WTC11 (cell line): Measurements from ENCODE around the gene SAMD3. TPM values are rescaled to one million over a fixed set of nuclear protein-coding genes. Genes with fewer than 3 reads are reported as not detected.

Source experiments
- ATAC-seq: fragments of 200-7000 bp; cut with Tn5 transposase; 2 replicates; pipeline ENCODE4 v1.10.0; 2021; ENCODE audit warnings: mild to moderate bottlenecking, moderate library complexity
- CTCF ChIA-PET: fragments of 300-600 bp; sonication (Branson Sonifier 250); formaldehyde crosslinking; loops from one replicate; lab custom pipeline; 2021; ENCODE audit warnings: antibody characterized with exemption; lab: Charles Lee
- POLR2A ChIA-PET: fragments of 350-600 bp; sonication (Branson Sonifier 250); formaldehyde crosslinking; loops from one replicate; lab custom pipeline; 2021; ENCODE audit warnings: antibody characterized with exemption; lab: Charles Lee
- DNase-seq: peaks from one replicate; pipeline ENCODE4 v3.0.0; 2021; ENCODE audit warnings: low spot score
- H3K27ac Mint-ChIP-seq: 2 replicates; pipeline ENCODE4 v1.8.0; 2021; ENCODE audit warnings: mixed read lengths
- H3K27me3 Mint-ChIP-seq: 2 replicates; pipeline ENCODE4 v1.8.0; 2021; ENCODE audit warnings: low read depth, mild to moderate bottlenecking, moderate library complexity, mixed read lengths
- H3K36me3 Mint-ChIP-seq: 2 replicates; pipeline ENCODE4 v1.8.0; 2021; ENCODE audit warnings: mixed read lengths
- H3K4me1 Mint-ChIP-seq: 2 replicates; pipeline ENCODE4 v1.8.0; 2022; ENCODE audit warnings: mixed read lengths
- H3K4me3 Mint-ChIP-seq: 2 replicates; pipeline ENCODE4 v1.8.0; 2021; ENCODE audit warnings: mild to moderate bottlenecking, moderate library complexity, mixed read lengths
- H3K9me3 Mint-ChIP-seq: 2 replicates; pipeline ENCODE4 v1.8.0; 2021; ENCODE audit warnings: mixed read lengths
- CBFB ChIP-seq: sonication (generic); formaldehyde crosslinking; IDR thresholded peaks from 2 replicates; pipeline ENCODE4 v1.8.1; 2022; ENCODE audit warnings: mild to moderate bottlenecking, low read depth, missing genetic modification reagents
- E2F5 ChIP-seq: sonication (generic); formaldehyde crosslinking; IDR thresholded peaks from 2 replicates; pipeline ENCODE4 v1.8.1; 2022; ENCODE audit warnings: mild to moderate bottlenecking, moderate library complexity, missing genetic modification reagents
- FOXJ3 ChIP-seq: sonication (generic); formaldehyde crosslinking; IDR thresholded peaks from 2 replicates; pipeline ENCODE4 v1.9.0; 2021; ENCODE audit warnings: missing genetic modification reagents, mild to moderate bottlenecking, borderline replicate concordance
- FOXK1 ChIP-seq: sonication (generic); formaldehyde crosslinking; IDR thresholded peaks from 2 replicates; pipeline ENCODE4 v1.8.0; 2022; ENCODE audit warnings: mild to moderate bottlenecking, moderate library complexity, missing genetic modification reagents
- FOXP1 ChIP-seq: sonication (generic); formaldehyde crosslinking; IDR thresholded peaks from 2 replicates; pipeline ENCODE4 v1.8.0; 2022; ENCODE audit warnings: missing genetic modification reagents, mild to moderate bottlenecking, moderate library complexity, borderline replicate concordance
- HMGA2 ChIP-seq: fragments of 250-450 bp; sonication (Bioruptor Pico); IDR thresholded peaks from 2 replicates; pipeline ENCODE4 v1.4.0; 2021; ENCODE audit warnings: mild to moderate bottlenecking, moderate library complexity
- IRF2 ChIP-seq: sonication (generic); formaldehyde crosslinking; IDR thresholded peaks from 2 replicates; pipeline ENCODE4 v1.8.0; 2022; ENCODE audit warnings: low read depth, missing genetic modification reagents, borderline replicate concordance
- MAX ChIP-seq: sonication (generic); formaldehyde crosslinking; IDR thresholded peaks from 2 replicates; pipeline ENCODE4 v1.8.0; 2022; ENCODE audit warnings: mild to moderate bottlenecking, missing genetic modification reagents
- MYBL2 ChIP-seq: sonication (generic); formaldehyde crosslinking; IDR thresholded peaks from 2 replicates; pipeline ENCODE4 v1.8.1; 2023; ENCODE audit warnings: mild to moderate bottlenecking, moderate library complexity, missing genetic modification reagents
- NFE2L1 ChIP-seq: sonication (generic); formaldehyde crosslinking; IDR thresholded peaks from 2 replicates; pipeline ENCODE4 v1.8.1; 2023; ENCODE audit warnings: missing genetic modification reagents
- SMAD3 ChIP-seq: sonication (generic); formaldehyde crosslinking; IDR thresholded peaks from 2 replicates; pipeline ENCODE4 v1.8.0; 2022; ENCODE audit warnings: missing genetic modification reagents, mild to moderate bottlenecking, borderline replicate concordance
- TCF7 ChIP-seq: sonication (generic); formaldehyde crosslinking; IDR thresholded peaks from 2 replicates; pipeline ENCODE4 v1.8.0; 2022; ENCODE audit warnings: mild to moderate bottlenecking, low read depth, missing genetic modification reagents, moderate library complexity
- TP53 ChIP-seq: sonication (generic); formaldehyde crosslinking; IDR thresholded peaks from 2 replicates; pipeline ENCODE4 v1.8.1; 2023; ENCODE audit warnings: mild to moderate bottlenecking, missing genetic modification reagents
- ZBTB21 ChIP-seq: sonication (generic); formaldehyde crosslinking; IDR thresholded peaks from 2 replicates; pipeline ENCODE4 v1.8.1; 2023; ENCODE audit warnings: mild to moderate bottlenecking, missing genetic modification reagents, borderline replicate concordance
- ZMAT4 ChIP-seq: fragments of 250-450 bp; sonication (Bioruptor Pico); IDR thresholded peaks from 2 replicates; pipeline ENCODE4 v1.9.0; 2021; ENCODE audit warnings: mild to moderate bottlenecking
- ZNF219 ChIP-seq: sonication (generic); formaldehyde crosslinking; IDR thresholded peaks from 2 replicates; pipeline ENCODE4 v1.8.0; 2023; ENCODE audit warnings: missing genetic modification reagents, mild to moderate bottlenecking, borderline replicate concordance
- ZNF512 ChIP-seq: sonication (generic); formaldehyde crosslinking; IDR thresholded peaks from 2 replicates; pipeline ENCODE4 v1.8.1; 2022; ENCODE audit warnings: missing genetic modification reagents, borderline replicate concordance
- total RNA-seq: library from RNA; stranded (reverse); gene quantifications from 3 replicates; pipeline ENCODE4 v1.2.3, GENCODE V29; 2021
- TF ChIP-seq, protein P1 (sequence below): sonication (generic); formaldehyde crosslinking; IDR thresholded peaks from 2 replicates; pipeline ENCODE4 v1.8.1; 2022; ENCODE audit warnings: low read depth, mild to moderate bottlenecking, moderate library complexity, missing genetic modification reagents, borderline replicate concordance
- TF ChIP-seq, protein P2 (sequence below): sonication (generic); formaldehyde crosslinking; IDR thresholded peaks from 2 replicates; pipeline ENCODE4 v1.8.1; 2023; ENCODE audit warnings: mild to moderate bottlenecking, missing genetic modification reagents, borderline replicate concordance
- TF ChIP-seq, protein P3 (sequence below): fragments of 250-450 bp; sonication (Bioruptor Pico); IDR thresholded peaks from 2 replicates; pipeline ENCODE4 v1.9.0; 2021; ENCODE audit warnings: moderate library complexity, mild to moderate bottlenecking, inconsistent platforms, borderline replicate concordance
- TF ChIP-seq, protein P4 (sequence below): sonication (generic); formaldehyde crosslinking; IDR thresholded peaks from 2 replicates; pipeline ENCODE4 v1.8.0; 2023; ENCODE audit warnings: missing genetic modification reagents
- TF ChIP-seq, protein P5 (sequence below): sonication (generic); formaldehyde crosslinking; conservative IDR thresholded peaks from 2 replicates; pipeline ENCODE4 v1.8.1; 2022; ENCODE audit warnings: mild to moderate bottlenecking, missing genetic modification reagents
- TF ChIP-seq, protein P6 (sequence below): sonication (generic); formaldehyde crosslinking; IDR thresholded peaks from 2 replicates; pipeline ENCODE4 v1.8.1; 2023; ENCODE audit warnings: mild to moderate bottlenecking, missing genetic modification reagents, moderate library complexity

SAMD3 gene
- total RNA-seq, 1 experiment from 2014 or later = 1.2 TPM

DNA sequence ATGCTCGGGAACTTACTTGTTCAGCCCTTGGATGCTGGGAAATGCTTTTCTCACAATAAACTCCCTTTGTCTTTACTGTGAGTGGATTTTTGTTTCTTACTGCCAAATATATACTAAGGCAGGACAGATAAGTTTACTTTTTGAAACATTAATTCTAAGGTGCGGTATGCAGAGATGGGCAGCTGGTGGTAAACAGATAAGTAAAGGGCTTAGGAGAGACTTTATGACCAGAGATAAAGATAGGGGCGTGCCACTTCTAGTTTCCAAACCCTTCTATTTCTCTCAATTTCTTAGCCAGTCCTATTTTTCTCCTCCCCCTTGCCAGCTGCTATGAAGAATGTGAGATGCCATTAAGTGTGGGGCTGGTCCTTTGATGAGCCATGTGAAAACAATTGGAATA, 16.3 kb downstream of the SAMD3 start:
- Mint-ChIP-seq H3K9me3 (peaks cover 32% of the 10 kb centered on the region), H3K4me1 (peaks cover 29% of the 10 kb centered on the region), H3K27ac (no peak overlapping the region), H3K36me3 (peaks cover 35% of the 10 kb centered on the region), H3K4me3 (no peak overlapping the region), H3K27me3 (no peaks in the 10 kb centered on the region)
- ChIA-PET POLR2A (no interaction called here), CTCF (no interaction called here)
- TF ChIP-seq ZBTB21 (CRISPR knock-in tag) (no peak), FOXK1 (CRISPR knock-in tag) (no peak), E2F5 (CRISPR knock-in tag) (no peak), HMGA2 (CRISPR knock-in tag) (no peak), ZNF512 (CRISPR knock-in tag) (no peak), MYBL2 (no peak), IRF2 (CRISPR knock-in tag) (no peak), CBFB (no peak)
- TF ChIP-seq, protein P1, sequence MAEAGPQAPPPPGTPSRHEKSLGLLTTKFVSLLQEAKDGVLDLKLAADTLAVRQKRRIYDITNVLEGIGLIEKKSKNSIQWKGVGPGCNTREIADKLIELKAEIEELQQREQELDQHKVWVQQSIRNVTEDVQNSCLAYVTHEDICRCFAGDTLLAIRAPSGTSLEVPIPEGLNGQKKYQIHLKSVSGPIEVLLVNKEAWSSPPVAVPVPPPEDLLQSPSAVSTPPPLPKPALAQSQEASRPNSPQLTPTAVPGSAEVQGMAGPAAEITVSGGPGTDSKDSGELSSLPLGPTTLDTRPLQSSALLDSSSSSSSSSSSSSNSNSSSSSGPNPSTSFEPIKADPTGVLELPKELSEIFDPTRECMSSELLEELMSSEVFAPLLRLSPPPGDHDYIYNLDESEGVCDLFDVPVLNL (CRISPR knock-in tag) = no peak
- TF ChIP-seq, protein P2, sequence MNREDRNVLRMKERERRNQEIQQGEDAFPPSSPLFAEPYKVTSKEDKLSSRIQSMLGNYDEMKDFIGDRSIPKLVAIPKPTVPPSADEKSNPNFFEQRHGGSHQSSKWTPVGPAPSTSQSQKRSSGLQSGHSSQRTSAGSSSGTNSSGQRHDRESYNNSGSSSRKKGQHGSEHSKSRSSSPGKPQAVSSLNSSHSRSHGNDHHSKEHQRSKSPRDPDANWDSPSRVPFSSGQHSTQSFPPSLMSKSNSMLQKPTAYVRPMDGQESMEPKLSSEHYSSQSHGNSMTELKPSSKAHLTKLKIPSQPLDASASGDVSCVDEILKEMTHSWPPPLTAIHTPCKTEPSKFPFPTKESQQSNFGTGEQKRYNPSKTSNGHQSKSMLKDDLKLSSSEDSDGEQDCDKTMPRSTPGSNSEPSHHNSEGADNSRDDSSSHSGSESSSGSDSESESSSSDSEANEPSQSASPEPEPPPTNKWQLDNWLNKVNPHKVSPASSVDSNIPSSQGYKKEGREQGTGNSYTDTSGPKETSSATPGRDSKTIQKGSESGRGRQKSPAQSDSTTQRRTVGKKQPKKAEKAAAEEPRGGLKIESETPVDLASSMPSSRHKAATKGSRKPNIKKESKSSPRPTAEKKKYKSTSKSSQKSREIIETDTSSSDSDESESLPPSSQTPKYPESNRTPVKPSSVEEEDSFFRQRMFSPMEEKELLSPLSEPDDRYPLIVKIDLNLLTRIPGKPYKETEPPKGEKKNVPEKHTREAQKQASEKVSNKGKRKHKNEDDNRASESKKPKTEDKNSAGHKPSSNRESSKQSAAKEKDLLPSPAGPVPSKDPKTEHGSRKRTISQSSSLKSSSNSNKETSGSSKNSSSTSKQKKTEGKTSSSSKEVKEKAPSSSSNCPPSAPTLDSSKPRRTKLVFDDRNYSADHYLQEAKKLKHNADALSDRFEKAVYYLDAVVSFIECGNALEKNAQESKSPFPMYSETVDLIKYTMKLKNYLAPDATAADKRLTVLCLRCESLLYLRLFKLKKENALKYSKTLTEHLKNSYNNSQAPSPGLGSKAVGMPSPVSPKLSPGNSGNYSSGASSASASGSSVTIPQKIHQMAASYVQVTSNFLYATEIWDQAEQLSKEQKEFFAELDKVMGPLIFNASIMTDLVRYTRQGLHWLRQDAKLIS (CRISPR knock-in tag) = no peak
- TF ChIP-seq, protein P3, sequence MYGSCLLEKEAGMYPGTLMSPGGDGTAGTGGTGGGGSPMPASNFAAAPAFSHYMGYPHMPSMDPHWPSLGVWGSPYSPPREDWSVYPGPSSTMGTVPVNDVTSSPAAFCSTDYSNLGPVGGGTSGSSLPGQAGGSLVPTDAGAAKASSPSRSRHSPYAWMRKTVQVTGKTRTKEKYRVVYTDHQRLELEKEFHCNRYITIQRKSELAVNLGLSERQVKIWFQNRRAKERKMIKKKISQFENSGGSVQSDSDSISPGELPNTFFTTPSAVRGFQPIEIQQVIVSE (CRISPR knock-in tag) = no peak
- ATAC-seq (no peak), DNase-seq (no peak)

- no peak overlapping the region for H3K4me3 Mint-ChIP-seq
- H3K9me3 Mint-ChIP-seq = peaks cover 37% of the 10 kb centered on the region
- ATAC-seq (no peak), DNase-seq (no peak)
- H3K36me3 Mint-ChIP-seq = peaks cover 40% of the 10 kb centered on the region
- no peaks in the 10 kb centered on the region for H3K27me3 Mint-ChIP-seq
- H3K27ac Mint-ChIP-seq = no peak overlapping the region
- CTCF ChIA-PET = no interaction called here
- POLR2A ChIA-PET = no interaction called here
- peaks cover 33% of the 10 kb centered on the region for H3K4me1 Mint-ChIP-seq
- TF ChIP-seq MAX (CRISPR knock-in tag) = no peak
- TF ChIP-seq, protein P4, sequence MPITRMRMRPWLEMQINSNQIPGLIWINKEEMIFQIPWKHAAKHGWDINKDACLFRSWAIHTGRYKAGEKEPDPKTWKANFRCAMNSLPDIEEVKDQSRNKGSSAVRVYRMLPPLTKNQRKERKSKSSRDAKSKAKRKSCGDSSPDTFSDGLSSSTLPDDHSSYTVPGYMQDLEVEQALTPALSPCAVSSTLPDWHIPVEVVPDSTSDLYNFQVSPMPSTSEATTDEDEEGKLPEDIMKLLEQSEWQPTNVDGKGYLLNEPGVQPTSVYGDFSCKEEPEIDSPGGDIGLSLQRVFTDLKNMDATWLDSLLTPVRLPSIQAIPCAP (CRISPR knock-in tag) = no peak
- TF ChIP-seq FOXP1 = no peak
- TF ChIP-seq SMAD3 = no peak
- no peak for TF ChIP-seq IRF2 (CRISPR knock-in tag)
- TF ChIP-seq E2F5 (CRISPR knock-in tag) = no peak
- TF ChIP-seq, protein P5, sequence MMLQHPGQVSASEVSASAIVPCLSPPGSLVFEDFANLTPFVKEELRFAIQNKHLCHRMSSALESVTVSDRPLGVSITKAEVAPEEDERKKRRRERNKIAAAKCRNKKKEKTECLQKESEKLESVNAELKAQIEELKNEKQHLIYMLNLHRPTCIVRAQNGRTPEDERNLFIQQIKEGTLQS = no peak
- TF ChIP-seq, protein P6, sequence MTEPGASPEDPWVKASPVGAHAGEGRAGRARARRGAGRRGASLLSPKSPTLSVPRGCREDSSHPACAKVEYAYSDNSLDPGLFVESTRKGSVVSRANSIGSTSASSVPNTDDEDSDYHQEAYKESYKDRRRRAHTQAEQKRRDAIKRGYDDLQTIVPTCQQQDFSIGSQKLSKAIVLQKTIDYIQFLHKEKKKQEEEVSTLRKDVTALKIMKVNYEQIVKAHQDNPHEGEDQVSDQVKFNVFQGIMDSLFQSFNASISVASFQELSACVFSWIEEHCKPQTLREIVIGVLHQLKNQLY (CRISPR knock-in tag) = no peak
- no peak for TF ChIP-seq ZMAT4 (CRISPR knock-in tag)
- TF ChIP-seq ZNF219 (CRISPR knock-in tag) = no peak
- TF ChIP-seq NFE2L1 (CRISPR knock-in tag) = no peak
- no peak for TF ChIP-seq TP53 (CRISPR knock-in tag)
- no peak for TF ChIP-seq TCF7 (CRISPR knock-in tag)
- TF ChIP-seq FOXJ3 = no peak
Measured at GRCh38 chr6:130204322-130204721, 18.4 kb downstream of the SAMD3 start.
